Endothelial cell (in vitro differentiated cells): ENCODE results near the gene CFAP20. TPM values are rescaled to one million over a fixed set of nuclear protein-coding genes. Genes with fewer than 3 reads are reported as not detected.

Experiments used
- DNase-seq: peaks from one replicate; pipeline ENCODE4 v3.0.0; 2021; ENCODE audit warnings: low spot score
- H3K27ac Mint-ChIP-seq: one replicate; pipeline ENCODE4 v1.8.0; 2021; ENCODE audit warnings: mixed read lengths, inconsistent platforms; ENCODE audit not compliant: unreplicated experiment
- H3K27me3 Mint-ChIP-seq: one replicate; pipeline ENCODE4 v1.8.0; 2021; ENCODE audit warnings: mild to moderate bottlenecking, moderate library complexity, mixed read lengths, inconsistent platforms; ENCODE audit not compliant: unreplicated experiment
- H3K36me3 Mint-ChIP-seq: one replicate; pipeline ENCODE4 v1.8.0; 2021; ENCODE audit warnings: mild to moderate bottlenecking, low read depth, mixed read lengths, inconsistent platforms; ENCODE audit not compliant: unreplicated experiment
- H3K4me1 Mint-ChIP-seq: one replicate; pipeline ENCODE4 v1.8.0; 2021; ENCODE audit warnings: mild to moderate bottlenecking, mixed read lengths, inconsistent platforms; ENCODE audit not compliant: unreplicated experiment
- H3K4me3 Mint-ChIP-seq: one replicate; pipeline ENCODE4 v1.8.0; 2021; ENCODE audit warnings: mild to moderate bottlenecking, mixed read lengths, inconsistent platforms; ENCODE audit not compliant: unreplicated experiment
- H3K9me3 Mint-ChIP-seq: one replicate; pipeline ENCODE4 v1.8.0; 2021; ENCODE audit warnings: mixed read lengths, inconsistent platforms; ENCODE audit not compliant: unreplicated experiment
- total RNA-seq: library from RNA; stranded (reverse); fragmentation: NEBNext Ultra II Directional; extraction: Animal tissue kit (Norgen Biotek cat#: 25700); gene quantifications from one replicate; pipeline ENCODE4 v1.2.1, GENCODE V29; 2021; ENCODE audit not compliant: unreplicated experiment
- TF ChIP-seq, protein P1 (sequence below): fragments of 200-600 bp; sonication (generic); IDR thresholded peaks from one replicate; pipeline ENCODE4 v1.5.0; 2021; ENCODE audit warnings: antibody characterized with exemption; ENCODE audit not compliant: unreplicated experiment

CFAP20 gene
- total RNA-seq, 1 donor from 2014 or later: 89.7 TPM

DNA sequence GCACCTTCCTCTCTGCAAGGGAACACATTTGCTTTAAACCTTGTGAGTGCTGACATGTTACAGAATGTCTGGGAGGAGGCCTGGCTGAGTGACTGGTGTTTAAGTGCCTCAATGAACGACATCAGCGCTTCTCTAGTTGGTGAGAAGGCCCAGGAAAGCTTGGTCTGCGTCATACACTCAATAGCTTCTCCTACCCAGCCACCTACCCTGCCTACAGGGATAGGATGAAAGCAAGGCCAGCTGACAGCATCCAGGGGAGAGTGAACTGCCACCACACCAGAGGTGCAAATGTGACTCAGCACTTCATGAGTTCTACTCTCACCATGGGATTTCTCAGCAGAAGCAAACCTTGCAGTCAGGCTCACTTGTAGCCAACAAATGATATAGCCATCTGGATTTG is 31.7 kb upstream of the CFAP20 start:
- H3K27ac Mint-ChIP-seq: peak overlapping the region; percentile 43
- peaks cover 45% of the 10 kb centered on the region for H3K4me1 Mint-ChIP-seq
- DNase-seq: no peak
- no peak overlapping the region for H3K4me3 Mint-ChIP-seq
- H3K9me3 Mint-ChIP-seq: no peaks in the 10 kb centered on the region
- H3K36me3 Mint-ChIP-seq: peaks cover 29% of the 10 kb centered on the region
- TF ChIP-seq, protein P1, sequence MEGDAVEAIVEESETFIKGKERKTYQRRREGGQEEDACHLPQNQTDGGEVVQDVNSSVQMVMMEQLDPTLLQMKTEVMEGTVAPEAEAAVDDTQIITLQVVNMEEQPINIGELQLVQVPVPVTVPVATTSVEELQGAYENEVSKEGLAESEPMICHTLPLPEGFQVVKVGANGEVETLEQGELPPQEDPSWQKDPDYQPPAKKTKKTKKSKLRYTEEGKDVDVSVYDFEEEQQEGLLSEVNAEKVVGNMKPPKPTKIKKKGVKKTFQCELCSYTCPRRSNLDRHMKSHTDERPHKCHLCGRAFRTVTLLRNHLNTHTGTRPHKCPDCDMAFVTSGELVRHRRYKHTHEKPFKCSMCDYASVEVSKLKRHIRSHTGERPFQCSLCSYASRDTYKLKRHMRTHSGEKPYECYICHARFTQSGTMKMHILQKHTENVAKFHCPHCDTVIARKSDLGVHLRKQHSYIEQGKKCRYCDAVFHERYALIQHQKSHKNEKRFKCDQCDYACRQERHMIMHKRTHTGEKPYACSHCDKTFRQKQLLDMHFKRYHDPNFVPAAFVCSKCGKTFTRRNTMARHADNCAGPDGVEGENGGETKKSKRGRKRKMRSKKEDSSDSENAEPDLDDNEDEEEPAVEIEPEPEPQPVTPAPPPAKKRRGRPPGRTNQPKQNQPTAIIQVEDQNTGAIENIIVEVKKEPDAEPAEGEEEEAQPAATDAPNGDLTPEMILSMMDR: no peak
- H3K27me3 Mint-ChIP-seq: peaks cover 2% of the 10 kb centered on the region

DNA sequence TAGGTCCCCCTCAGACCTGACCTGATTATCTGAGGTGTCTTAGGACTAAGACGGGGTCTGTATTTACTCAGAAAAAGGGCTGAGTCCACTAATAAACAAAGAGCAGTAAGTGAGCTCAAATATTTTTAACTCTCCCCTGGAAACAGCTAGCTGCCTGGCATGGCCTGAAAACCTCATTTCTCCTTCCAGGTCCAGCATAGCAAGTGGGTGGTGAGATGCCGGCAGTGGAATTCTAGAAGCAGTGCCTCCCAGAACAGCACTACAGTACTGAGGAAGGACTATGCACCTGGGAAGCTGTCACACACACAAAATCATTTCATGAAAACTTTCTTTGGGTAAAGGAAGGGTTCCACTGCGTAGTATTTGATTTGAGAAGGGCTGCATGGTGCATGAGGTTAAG is 29.5 kb upstream of the CFAP20 start:
- Mint-ChIP-seq H3K36me3 (peaks cover 20% of the 10 kb centered on the region), H3K4me1 (peaks cover 24% of the 10 kb centered on the region), H3K27ac (no peak overlapping the region), H3K27me3 (peaks cover 2% of the 10 kb centered on the region), H3K9me3 (no peaks in the 10 kb centered on the region), H3K4me3 (no peak overlapping the region)
- no peak for DNase-seq
- TF ChIP-seq, protein P1: no peak

DNA sequence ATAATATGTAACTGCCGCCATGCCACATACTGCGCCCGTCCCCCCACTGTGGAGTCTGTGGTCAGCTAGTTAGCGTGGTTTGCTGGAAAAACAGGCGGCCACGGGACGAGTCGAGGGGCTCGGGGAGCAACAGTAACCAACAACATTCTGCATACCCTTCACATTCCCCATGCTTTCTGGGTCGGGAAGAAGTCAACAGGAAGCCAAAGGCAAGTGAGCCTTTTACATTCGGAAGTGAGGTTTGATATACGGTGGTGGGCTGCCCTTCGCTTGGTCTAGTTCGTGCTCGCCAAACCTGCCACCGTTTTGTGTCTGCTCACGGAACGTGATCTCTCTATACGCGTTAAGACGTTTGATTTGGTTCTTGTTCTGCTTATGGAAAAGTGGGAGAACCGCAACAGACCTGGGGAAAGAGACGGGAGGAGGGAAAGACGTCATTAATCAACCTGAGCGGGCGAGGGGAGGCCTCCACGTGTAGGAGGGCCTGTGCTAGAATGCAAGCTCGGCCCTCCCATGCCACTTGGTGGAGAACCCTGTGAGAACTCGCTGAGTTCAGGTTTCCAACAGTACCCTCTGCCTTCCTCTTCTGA is 28.9 kb upstream of the CFAP20 start:
- peaks cover 2% of the 10 kb centered on the region for H3K27me3 Mint-ChIP-seq
- peak overlapping the region; percentile 42 for H3K4me3 Mint-ChIP-seq
- no peaks in the 10 kb centered on the region for H3K9me3 Mint-ChIP-seq
- peaks cover 18% of the 10 kb centered on the region for H3K4me1 Mint-ChIP-seq
- peaks cover 15% of the 10 kb centered on the region for H3K36me3 Mint-ChIP-seq
- TF ChIP-seq, protein P1: no peak
- no peak overlapping the region for H3K27ac Mint-ChIP-seq
- no peak for DNase-seq

- Mint-ChIP-seq H3K9me3 (no peaks in the 10 kb centered on the region), H3K4me3 (no peak overlapping the region), H3K27me3 (peaks cover 2% of the 10 kb centered on the region), H3K36me3 (peaks cover 9% of the 10 kb centered on the region), H3K27ac (no peak overlapping the region), H3K4me1 (peaks cover 12% of the 10 kb centered on the region)
- TF ChIP-seq, protein P1: no peak
- no peak for DNase-seq
Observed at GRCh38 chr16:58157239-58157638, 28.1 kb upstream of the CFAP20 start.

DNA sequence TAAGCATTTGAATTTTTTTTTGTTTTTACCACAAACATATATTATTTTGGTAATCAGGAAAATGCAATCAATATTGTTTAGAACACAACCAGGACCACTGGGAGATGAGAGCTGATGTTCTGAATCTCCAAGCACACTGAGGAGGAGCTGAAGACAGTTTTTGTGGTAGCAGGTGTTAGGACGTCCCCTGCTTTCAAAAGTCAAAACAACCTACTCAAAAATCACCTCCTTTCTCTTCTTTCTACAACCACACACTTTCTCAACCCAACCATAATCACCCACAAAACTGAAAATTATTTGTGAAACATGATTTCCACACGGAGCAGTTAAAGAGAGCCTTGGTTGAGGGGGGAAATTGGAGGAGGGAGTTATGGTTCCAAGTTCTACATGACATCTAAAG is 26.7 kb upstream of the CFAP20 start:
- peaks cover 2% of the 10 kb centered on the region for H3K27me3 Mint-ChIP-seq
- H3K4me1 Mint-ChIP-seq: peaks cover 10% of the 10 kb centered on the region
- TF ChIP-seq, protein P1: no peak
- DNase-seq: no peak
- H3K4me3 Mint-ChIP-seq: no peak overlapping the region
- peaks cover 6% of the 10 kb centered on the region for H3K36me3 Mint-ChIP-seq
- H3K27ac Mint-ChIP-seq: no peak overlapping the region
- H3K9me3 Mint-ChIP-seq: no peaks in the 10 kb centered on the region
